ENCODE measurements around the gene POM121. TPM values are rescaled to one million over a fixed set of nuclear protein-coding genes. Genes with fewer than 3 reads are reported as not detected.
"Not testable (repeated sequence)": the region's sequence is repeated elsewhere in the genome, so short reads cannot be mapped to it uniquely, and the experiment has no call there.

POM121 gene
- total and polyA plus RNA-seq, 12 donors: 5.7 to 44.3 (median 21.4) TPM

DNA sequence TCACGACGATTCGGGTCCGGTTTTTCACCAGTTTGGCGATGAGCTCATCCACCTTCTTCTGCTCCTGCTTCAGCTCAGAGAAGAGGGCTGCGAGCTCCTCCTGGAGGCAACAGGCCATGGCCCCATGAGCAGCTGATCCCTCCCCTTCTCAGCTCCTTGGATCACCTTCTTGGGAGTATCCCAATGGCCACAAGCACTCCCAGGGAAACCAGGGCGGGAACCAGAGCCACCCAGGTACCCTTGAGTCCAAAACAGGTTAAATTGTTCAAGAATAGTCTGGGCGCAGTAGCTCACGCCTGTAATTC, 36.4 kb downstream of the POM121 start:
- H3K27ac ChIP-seq; intact Hi-C loops (cut with DNase I); H3K36me3 ChIP-seq (replicated peaks in 1 of 2); DNase-seq; H3K27me3 ChIP-seq; H3K4me3 ChIP-seq; H3K9me3 ChIP-seq (replicated peaks in 1 of 3); H3K4me1 ChIP-seq (replicated peaks in 1 of 2): not testable (repeated sequence)
- no CpG with 5 or more reads among the region's 9 CpGs for WGBS, 4 donors

DNA sequence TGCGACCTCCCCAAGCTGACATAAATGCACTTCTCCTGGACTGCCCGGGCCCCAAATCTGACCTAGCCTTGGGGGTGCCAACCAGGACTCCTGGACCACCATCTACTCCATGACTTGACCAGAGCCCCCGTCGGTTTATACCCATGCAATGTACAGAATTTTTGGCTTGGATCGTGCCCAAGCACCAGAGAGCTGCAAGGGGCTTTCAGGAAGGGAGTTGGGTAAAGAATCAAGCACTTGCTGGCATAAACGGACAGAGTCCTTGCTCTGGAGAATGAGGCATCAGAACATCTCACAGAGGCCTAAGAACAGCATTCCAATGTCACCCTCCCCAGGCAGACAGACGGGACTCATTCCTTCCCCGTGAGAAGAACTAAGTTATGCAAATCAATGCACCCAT, 38.2 kb downstream of the POM121 start:
- H3K27ac ChIP-seq; H3K36me3 ChIP-seq (replicated peaks in 1 of 2); intact Hi-C loops (cut with DNase I); H3K4me1 ChIP-seq (replicated peaks in 1 of 2); H3K27me3 ChIP-seq; H3K4me3 ChIP-seq; H3K9me3 ChIP-seq (replicated peaks in 1 of 3): not testable (repeated sequence)
- WGBS, 4 donors: 70 to 71% methylated on average over 2 to 4 of the region's 8 CpGs; no CpG with 5 or more reads in 2 of the 4 donors
- DNase-seq: peak in 2 of 7 donors; percentile 14 to 24

DNA sequence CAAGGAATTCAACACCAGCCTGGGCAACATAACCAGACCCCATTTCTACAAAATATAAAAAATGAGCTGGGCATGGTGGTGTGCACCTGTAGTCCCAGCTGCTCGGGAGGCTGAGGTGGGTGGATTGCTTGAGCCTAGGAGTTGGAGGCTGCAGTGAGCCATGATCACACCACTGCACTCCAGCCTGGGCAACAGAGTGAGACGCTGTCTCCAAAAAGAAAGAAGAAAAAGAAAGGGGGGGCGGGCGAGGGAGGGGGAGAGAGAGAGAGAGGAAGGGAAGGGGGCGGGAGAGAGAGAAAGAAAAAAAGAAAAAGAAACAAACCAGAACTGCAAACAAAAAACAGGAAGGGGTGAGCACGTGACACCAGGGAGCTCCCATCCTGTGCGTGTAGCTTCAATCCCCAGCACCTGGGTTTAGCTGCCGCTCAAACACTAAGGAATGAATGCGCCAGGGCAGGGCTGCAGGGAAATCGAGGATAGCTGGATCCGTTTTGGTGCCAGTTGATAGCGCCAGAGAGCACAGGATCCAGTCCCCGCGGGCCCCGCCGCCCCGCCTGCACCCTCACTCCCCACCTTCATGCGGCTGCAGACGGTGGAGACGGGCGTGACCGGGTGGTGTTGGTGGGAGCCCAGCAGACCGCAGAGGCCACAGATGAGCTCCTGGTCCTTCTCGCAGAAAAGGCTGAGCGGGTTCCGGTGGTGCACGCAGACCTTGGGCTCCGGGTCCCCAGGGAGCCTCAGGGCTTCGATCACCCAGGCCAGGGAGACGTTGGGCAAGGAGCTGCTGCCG, 40.5 kb downstream of the POM121 start:
- H3K4me1 ChIP-seq (replicated peaks in 1 of 2); intact Hi-C loops (cut with DNase I); H3K4me3 ChIP-seq; H3K27ac ChIP-seq; DNase-seq; H3K36me3 ChIP-seq (replicated peaks in 1 of 2); H3K27me3 ChIP-seq; H3K9me3 ChIP-seq (replicated peaks in 1 of 3): not testable (repeated sequence)
- WGBS, 4 donors: no CpG with 5 or more reads among the region's 31 CpGs

DNA sequence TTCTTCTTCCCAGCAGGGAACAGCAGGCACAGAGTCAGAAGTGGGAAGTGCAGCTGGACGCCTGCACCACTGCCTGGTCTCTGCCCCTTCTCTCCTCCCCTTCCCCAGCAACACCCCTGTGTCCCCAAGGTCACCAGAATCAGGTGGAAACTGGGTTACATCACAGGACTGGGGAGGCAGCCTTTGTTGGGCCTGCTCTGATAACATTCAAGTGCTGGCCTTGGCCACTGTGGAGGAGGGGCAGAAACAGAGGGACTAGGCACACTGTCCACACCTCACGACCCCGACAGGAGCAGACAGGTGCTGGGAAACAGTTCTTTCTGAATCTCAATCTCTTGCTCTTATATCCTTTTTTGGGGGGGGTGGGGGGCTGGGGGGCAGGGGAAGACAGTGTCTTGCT, 42.0 kb downstream of the POM121 start:
- H3K27ac ChIP-seq; H3K9me3 ChIP-seq (replicated peaks in 1 of 3); intact Hi-C loops (cut with DNase I); H3K4me3 ChIP-seq; H3K4me1 ChIP-seq (replicated peaks in 1 of 2); H3K36me3 ChIP-seq (replicated peaks in 1 of 2); H3K27me3 ChIP-seq: not testable (repeated sequence)
- WGBS, 4 donors: 37 to 46% (median 40%) methylated on average over 2 of the region's 3 CpGs
- peak in 5 of 7 donors; percentile 21 to 58 (median 34) for DNase-seq

DNA sequence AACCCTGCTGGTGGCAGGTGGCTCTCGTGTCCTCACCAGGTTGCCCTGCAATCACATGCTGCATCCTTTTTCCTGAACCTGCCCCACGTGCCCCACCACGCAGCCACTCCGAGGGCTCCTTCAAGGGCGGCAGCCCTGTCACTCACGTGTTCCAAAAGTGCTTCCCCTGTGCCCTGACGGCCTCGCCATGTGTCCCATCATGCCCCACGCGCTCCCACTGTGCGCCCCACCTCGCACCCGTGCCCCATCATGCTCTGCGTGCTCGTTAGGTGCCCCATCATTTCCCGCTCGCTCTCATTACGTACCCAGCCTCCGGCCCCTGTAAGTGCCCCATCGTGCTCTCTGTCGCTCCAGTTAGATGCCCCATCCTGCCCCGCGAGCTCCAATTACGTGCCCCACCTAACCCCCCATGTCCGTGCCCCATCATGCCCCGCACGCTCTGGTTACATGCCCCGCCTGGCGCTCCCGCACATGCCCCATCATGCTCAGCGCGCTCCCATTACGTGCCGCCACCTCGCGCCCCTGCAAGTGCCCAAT, 44.2 kb downstream of the POM121 start, which contains the start of gene TRIM74:
TRIM74 (minus strand) TSS at position 487 of the 537 bp plus-strand sequence. CDS start 3,309 bp downstream, outside the sequence.
- peak in 3 of 7 donors; percentile 6 to 39 (median 19) for DNase-seq
- H3K4me3 ChIP-seq; H3K27ac ChIP-seq; H3K4me1 ChIP-seq (replicated peaks in 1 of 2); intact Hi-C loops (cut with DNase I); H3K9me3 ChIP-seq (replicated peaks in 1 of 3); H3K36me3 ChIP-seq (replicated peaks in 1 of 2); H3K27me3 ChIP-seq: not testable (repeated sequence)
- 46 to 69% (median 55%) methylated on average over 5 to 10 of the region's 36 CpGs for WGBS, 4 donors

DNA sequence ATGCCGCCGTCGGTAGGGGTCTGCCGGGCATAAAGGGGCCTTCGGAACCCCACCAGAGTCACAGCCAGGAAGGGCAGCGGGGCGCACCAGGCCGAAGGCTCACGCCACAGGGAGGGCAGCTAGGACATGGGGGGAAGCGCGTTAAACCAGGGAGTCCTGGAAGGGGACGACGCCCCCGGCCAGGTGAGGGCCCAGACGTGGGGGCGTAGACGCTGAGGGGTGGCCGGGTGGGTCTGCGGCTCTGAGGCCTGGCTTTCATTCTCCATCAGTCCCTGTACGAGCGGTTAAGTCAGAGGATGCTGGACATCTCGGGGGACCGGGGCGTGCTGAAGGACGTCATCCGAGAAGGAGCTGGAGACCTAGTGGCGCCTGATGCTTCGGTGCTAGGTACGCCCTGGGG, 44.8 kb downstream of the POM121 start:
- DNase-seq; intact Hi-C loops (cut with DNase I): not testable (repeated sequence)
- WGBS, 4 donors: 57 to 62% methylated on average over 10 to 11 of the region's 29 CpGs; no CpG with 5 or more reads in 2 of the 4 donors

DNA sequence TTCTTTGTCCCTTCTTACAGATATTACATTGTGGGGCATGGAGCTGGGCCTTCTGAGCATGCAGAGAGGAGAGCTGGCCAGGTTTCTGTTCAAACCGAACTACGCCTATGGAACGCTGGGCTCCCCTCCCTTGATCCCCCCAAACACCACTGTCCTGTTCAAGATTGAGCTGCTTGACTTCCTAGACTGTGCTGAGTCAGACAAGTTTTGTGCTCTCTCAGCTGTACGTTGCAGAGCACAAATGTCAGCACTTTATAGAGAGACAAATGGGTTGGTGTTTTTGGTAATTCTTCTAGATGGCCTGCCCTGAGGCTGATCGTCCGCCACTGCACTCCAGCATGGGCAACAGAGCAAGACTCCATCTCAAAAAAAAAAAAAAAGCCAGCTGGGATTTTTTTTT, 46.6 kb downstream of the POM121 start:
- H3K27me3 ChIP-seq; H3K4me3 ChIP-seq; H3K27ac ChIP-seq; intact Hi-C loops (cut with DNase I); H3K9me3 ChIP-seq (replicated peaks in 1 of 3); H3K4me1 ChIP-seq (replicated peaks in 1 of 2); DNase-seq; H3K36me3 ChIP-seq (replicated peaks in 1 of 2): not testable (repeated sequence)
- WGBS, 4 donors: no CpG with 5 or more reads among the region's 6 CpGs

More for the DNA sequence above, 44.8 kb downstream of the POM121 start:
- not testable (repeated sequence) for H3K36me3 ChIP-seq (replicated peaks in 1 of 2); H3K27ac ChIP-seq; H3K4me3 ChIP-seq; H3K9me3 ChIP-seq (replicated peaks in 1 of 3); H3K27me3 ChIP-seq; H3K4me1 ChIP-seq (replicated peaks in 1 of 2)

DNA sequence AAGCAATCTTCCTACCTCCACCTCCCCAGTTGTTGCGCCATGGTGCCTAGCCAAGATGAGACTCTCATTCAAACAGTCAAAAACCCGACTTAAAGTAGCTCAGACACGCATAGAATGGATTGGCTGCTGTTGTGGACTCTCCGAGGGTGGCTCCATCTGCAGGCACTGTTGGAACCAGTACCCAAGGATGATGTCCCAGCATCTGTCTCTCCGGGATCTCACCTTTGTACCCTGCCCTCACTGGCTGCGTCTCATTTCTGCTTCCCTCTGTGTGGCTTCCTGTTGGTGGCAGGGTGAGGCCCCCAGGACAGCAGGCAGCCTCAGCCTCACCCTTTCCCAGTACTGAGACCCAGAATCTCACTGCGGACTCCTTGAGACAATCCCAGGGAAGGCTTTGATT, 49.9 kb downstream of the POM121 start:
- WGBS, 4 donors: 89 to 95% (median 95%) methylated on average over 3 to 4 of the region's 7 CpGs; no CpG with 5 or more reads in 1 of the 4 donors
- H3K27ac ChIP-seq; intact Hi-C loops (cut with DNase I); H3K27me3 ChIP-seq; H3K9me3 ChIP-seq (replicated peaks in 1 of 3); H3K4me1 ChIP-seq (replicated peaks in 1 of 2); H3K36me3 ChIP-seq (replicated peaks in 1 of 2); H3K4me3 ChIP-seq: not testable (repeated sequence)
- peak in 3 of 7 donors; percentile 5 to 17 (median 10) for DNase-seq

DNA sequence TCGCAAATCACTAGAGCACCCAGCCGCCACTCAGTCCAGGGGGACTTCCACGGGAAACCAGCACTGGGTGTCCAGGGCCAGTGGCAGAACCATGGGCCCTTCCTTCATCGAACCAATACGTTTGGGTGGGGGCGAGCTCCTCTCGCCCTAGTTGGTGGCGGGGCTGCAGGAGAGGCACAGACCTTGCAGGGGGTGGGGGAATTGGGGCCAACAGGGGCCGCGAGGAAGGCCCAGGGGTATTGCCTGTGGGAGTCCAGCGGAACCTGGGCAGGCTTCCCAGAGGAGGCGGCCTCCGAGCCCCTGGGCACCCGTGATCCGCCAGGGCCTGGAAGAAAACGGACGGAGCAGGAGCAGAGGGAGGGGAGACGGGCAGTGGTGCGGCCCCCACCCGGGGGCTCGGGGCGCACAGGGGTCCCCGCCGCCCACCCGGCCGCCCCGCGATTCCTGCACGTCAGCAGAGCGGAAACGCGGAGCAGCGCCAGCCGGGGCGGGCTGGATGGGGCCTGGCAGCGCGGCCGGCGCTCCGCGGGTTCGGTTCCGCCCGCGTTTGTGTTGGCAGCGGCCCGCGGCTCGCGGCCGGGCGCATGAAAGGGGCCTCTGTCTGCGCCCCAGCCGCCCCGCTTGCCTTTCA, 50.9 kb downstream of the POM121 start:
- 80 to 81% methylated on average over 7 to 12 of the region's 55 CpGs; no CpG with 5 or more reads in 2 of the 4 donors for WGBS, 4 donors
- H3K27me3 ChIP-seq; H3K4me1 ChIP-seq (replicated peaks in 1 of 2); intact Hi-C loops (cut with DNase I); H3K27ac ChIP-seq; H3K36me3 ChIP-seq (replicated peaks in 1 of 2); H3K4me3 ChIP-seq; H3K9me3 ChIP-seq (replicated peaks in 1 of 3): not testable (repeated sequence)
- peak; percentile 6 to 48 (median 15) for DNase-seq

DNA sequence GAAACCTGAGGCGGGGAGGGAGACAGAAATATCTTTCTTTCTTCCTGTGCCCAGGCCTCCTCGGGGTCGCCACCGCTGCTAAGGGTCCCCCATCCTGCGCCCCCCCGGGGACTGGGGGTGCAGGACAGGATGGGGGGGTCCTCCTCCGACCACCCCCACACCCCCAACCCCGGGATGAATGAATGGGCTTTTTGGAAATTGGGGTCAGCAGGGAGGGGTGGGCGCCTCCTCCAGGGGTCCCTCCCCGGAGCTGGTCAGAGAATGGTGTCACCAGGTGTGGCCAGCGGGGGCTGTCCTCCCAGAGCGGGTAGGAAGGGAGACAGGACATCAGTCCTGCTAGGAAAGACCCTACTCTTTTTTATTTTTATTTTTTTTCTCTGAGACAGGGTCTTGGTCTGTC, 51.5 kb downstream of the POM121 start:
- H3K27me3 ChIP-seq; H3K36me3 ChIP-seq (replicated peaks in 1 of 2); H3K4me3 ChIP-seq; intact Hi-C loops (cut with DNase I); H3K4me1 ChIP-seq (replicated peaks in 1 of 2); H3K9me3 ChIP-seq (replicated peaks in 1 of 3); H3K27ac ChIP-seq: not testable (repeated sequence)
- DNase-seq: peak in 2 of 7 donors; percentile 5 to 19
- 57 to 83% (median 73%) methylated on average over 2 to 4 of the region's 12 CpGs; no CpG with 5 or more reads in 1 of the 4 donors for WGBS, 4 donors

DNA sequence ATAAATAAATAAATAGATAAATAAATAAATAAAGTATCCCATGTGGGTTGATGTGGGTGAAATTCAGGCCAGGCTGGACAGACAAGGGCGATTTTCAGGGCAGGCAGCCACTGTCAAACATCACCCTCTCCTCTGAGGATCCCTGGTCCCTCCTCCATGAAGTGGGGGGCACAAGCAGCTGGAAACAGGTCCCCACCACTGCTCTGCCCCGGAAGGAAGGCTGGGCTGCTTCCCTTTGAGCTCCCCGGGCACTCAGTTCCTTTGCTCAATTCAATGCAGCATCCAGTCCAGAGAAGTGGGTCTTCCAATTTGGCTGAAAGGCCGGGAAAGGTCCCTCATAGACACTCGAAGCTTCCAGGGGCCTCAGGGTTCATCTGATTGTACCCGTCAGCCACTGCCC, 55.5 kb downstream of the POM121 start:
- H3K9me3 ChIP-seq (replicated peaks in 1 of 3); H3K27ac ChIP-seq; H3K4me3 ChIP-seq; H3K27me3 ChIP-seq; H3K4me1 ChIP-seq (replicated peaks in 1 of 2); intact Hi-C loops (cut with DNase I); H3K36me3 ChIP-seq (replicated peaks in 1 of 2): not testable (repeated sequence)
- WGBS, 4 donors: 81 to 89% methylated on average over 2 of the region's 6 CpGs; no CpG with 5 or more reads in 2 of the 4 donors
- peak in 1 of 7 donors; percentile 9 for DNase-seq

All from adrenal gland (tissue), 12 donors.